SH-SY5Y (cell line): ENCODE results near the gene KIF3B.

Experiments used
- GATA2 ChIP-seq: IDR thresholded peaks from 2 replicates; pipeline ENCODE4 v1.6.1; 2011; ENCODE audit warnings: mild to moderate bottlenecking, low read depth, low read length
- GATA3 ChIP-seq: IDR thresholded peaks from 2 replicates; pipeline ENCODE4 v1.6.1; 2011; ENCODE audit warnings: low read depth, mild to moderate bottlenecking, low read length, moderate library complexity

DNA sequence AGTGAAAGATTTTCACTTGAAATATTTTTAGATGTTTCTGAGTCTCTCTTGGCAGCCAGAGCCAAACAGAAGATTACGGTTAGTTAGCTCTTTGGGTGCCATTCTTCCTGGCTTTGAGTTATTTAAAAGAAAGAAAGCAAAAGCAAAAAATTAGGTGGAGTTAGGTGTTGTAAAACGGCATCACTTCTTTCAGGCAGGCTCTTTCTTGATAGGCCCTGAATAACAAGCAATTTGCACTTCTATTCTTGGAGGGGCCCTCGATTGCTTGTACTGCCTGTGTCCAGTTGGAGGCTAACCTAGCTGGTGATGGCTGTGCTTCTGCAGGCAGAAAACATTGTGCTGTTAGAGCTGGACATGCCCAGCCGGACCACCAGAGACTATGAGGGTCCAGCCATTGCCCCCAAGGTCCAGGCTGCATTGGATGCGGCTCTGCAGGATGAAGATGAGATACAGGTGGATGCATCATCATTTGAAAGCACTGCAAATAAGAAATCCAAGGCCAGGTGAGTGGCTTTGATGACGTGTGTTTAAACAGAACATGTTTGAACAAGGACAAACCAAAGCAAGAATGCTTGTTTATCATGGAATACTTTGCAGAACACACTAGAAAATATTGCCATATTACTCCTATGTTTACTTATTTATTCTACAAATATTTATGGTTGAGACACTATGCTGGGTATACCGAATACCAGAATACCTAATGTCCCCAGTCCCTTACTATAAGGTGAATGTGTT lies 52.5 kb downstream of the KIF3B start:
- TF ChIP-seq GATA3 (no peak), GATA2 (no peak)
